OCI-LY3 (cell line): Measurements from ENCODE around the gene ZNF547.

Source experiments
- EZH2phosphoT487 ChIP-seq: fragments of 200-600 bp; shearing (Covaris generic); IDR thresholded peaks from 2 replicates; pipeline ENCODE4 v1.6.1; 2018; ENCODE audit warnings: antibody characterized with exemption, mixed run types, low read depth
- TF ChIP-seq, protein P1 (sequence below): fragments of 200-600, 300-600 bp; sonication (generic); IDR thresholded peaks from 2 replicates; pipeline ENCODE4 v1.5.1; 2014; ENCODE audit warnings: antibody characterized with exemption, low read length, low read depth

DNA sequence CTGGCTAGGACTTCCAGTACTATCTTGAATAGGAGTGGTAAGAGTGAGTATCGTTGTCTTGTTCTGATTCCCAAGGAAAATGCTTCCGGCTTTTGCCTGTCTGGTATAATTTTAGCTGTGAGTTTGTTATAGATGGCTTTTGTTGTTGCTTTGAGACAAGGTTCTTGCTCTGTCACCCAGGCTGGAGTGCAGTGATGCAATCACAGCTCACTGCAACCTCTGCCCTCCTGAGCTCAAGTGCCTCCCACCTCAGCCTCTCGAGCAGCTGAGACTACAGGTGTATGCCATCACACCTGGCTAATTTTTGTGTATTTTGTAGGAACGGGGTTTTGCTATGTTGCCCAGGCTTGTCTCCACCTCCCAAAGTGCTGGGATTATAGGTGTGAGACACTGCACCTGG is 49.2 kb upstream of the ZNF547 start:
- TF ChIP-seq, protein P1, sequence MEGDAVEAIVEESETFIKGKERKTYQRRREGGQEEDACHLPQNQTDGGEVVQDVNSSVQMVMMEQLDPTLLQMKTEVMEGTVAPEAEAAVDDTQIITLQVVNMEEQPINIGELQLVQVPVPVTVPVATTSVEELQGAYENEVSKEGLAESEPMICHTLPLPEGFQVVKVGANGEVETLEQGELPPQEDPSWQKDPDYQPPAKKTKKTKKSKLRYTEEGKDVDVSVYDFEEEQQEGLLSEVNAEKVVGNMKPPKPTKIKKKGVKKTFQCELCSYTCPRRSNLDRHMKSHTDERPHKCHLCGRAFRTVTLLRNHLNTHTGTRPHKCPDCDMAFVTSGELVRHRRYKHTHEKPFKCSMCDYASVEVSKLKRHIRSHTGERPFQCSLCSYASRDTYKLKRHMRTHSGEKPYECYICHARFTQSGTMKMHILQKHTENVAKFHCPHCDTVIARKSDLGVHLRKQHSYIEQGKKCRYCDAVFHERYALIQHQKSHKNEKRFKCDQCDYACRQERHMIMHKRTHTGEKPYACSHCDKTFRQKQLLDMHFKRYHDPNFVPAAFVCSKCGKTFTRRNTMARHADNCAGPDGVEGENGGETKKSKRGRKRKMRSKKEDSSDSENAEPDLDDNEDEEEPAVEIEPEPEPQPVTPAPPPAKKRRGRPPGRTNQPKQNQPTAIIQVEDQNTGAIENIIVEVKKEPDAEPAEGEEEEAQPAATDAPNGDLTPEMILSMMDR = no peak
- TF ChIP-seq EZH2phosphoT487 = no peak
